ENCODE results near the gene ZNF575.
"Not testable (repeated sequence)": the region's sequence is repeated elsewhere in the genome, so short reads cannot be mapped to it uniquely, and the experiment has no call there.

Gene ZNF575

DNA sequence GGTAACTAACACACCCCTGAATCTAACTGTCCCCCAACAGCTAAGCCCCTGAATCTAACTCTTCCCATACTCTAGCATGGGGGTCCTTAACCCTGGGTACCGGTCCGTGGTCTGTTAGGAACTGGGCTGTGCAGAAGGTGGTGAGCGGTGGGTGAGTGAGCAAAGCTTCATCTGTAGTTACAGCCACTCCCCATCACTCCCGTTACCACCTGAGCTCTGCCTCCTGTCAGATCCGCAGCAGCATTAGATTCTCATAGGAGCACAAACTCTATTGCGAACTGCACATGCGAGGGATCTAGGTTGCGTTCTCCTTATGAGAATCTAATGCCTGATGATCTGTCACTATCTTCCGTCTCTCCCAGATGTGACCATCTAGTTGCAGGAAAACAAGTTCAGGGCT, 22.3 kb upstream of the ZNF575 start:
- no peak for DNase-seq (ENCODE audit: low read depth in 2 of 2)

DNA sequence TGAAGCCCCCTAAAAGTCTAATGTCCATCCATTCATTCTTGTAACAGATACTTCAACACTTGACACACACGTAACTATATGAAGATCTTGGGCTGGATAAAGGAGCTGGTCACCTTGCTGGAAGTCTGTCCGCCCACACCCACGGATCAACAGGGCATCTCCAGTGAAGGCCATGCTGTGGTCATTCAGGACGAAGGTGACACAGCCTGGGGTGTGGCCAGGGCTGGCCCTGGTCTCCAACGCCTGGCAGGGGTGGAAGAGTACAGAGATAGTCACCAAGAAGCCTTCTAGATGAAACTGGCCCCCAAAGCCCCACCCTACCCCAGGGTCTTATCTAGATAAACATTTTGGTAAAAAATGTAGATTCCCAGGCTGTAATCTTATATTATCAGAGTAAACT, 21.7 kb upstream of the ZNF575 start:
- no peak for DNase-seq (ENCODE audit: low read depth in 2 of 2)

DNA sequence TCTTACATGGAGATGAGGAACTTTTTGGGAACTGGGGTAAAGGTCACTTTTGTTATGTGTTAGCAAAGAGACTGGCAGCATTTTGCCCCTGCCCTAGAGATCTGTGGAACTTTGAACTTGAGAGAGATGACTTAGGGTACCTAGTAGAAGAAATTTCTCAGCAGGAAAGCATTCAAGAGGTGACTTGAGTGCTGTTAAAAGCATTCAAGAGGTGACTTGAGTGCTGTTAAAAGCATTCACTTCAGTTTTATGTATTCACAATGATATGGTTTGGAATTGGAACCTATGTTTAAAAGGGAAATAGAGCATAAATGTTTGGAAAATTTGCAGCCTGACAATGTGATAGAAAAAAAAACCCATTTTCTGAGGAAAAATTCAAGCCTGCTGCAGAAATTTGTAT, 20.6 kb upstream of the ZNF575 start:
- not testable (repeated sequence) for DNase-seq (ENCODE audit: low read depth in 2 of 2)

DNA sequence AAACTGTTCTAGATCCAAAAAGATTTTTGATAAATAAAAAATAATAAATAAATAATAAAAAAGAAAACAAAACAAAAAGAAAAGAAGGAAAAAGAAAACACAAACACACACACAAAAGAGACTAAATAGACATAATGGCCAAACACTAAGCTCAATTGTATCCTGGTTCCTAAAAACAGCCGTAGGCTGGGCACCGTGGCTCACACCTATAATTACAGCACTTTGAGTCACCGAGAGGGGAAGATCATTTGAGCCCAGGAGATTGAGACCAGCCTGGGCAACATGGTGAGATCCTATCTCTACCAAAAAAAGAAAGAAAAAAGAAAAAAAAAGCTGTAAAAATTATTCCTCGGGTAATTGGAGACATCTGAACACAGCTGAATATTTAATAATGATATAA, 14.9 kb upstream of the ZNF575 start:
- no peak for DNase-seq (ENCODE audit: low read depth in 2 of 2)

DNA sequence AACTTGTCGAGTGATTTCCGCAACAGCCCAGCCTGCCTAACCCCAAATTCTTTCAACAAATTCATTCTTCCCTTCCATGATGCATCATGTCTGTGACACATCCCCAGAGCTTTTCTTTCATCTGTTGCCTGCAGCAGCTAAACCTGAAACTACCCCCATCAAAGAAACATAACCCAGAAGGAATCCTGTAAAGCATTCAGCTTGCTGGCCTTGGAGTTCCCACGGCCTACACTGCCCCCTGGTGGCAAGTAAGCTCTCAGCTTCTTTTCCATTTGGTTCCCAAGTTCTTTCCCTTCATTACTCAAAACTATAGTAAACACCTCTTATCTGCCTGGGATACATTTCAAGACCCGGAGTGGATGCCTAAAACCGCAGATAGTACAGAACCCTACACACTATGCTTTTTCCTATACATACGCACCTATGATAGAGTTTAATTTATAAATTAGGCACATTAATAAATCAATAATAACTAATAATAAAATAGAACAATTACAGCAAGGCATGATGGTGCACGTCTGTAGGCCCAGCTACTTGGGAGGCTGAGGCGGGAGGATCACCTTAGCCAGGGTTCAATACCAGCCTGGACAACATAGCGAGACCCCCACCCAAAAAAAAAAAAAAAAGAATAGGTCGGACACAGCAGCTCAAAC, 13.4 kb upstream of the ZNF575 start:
- peak; percentile 59 to 80 for DNase-seq (ENCODE audit: low read depth in 2 of 2)

DNA sequence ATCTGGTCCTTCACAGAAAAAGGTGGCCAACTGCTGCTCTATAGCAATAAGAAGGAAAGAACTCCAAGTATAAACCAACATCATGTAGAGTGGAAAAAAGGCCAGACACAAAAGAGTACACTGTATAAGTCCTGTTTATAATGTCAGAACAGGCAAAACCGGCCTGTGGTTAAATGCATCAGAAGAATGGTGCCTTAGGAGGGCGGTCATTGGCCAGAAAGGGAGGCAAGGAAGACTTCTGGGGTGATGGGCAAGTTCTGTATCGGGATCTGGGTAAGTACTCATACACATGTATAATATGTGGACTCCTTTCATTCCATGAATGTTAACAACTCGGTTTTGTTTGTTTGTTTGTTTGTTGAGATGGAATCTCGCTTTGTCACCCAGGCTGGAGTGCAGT, 10.1 kb upstream of the ZNF575 start:
- DNase-seq (ENCODE audit: low read depth in 2 of 2): no peak

DNA sequence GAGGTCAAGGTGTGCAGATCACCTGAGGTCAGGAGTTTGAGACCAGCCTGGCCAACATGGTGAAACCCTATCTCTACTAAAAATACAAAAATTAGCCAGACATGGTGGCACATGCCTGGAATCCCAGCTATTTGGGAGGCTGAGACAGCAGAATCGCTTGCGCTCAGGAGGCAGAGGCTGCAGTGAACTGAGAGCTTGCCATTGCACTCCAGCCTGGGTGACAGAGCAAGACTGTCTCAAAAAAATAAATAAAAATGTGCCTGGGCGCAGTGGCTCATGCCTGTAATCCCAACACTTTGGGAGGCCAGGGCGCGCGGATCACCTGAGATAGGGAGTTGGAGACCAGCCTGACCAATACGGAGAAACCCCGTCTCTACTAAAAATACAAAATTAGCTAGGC, 9.3 kb upstream of the ZNF575 start:
- DNase-seq (ENCODE audit: low read depth in 2 of 2): not testable (repeated sequence)

DNA sequence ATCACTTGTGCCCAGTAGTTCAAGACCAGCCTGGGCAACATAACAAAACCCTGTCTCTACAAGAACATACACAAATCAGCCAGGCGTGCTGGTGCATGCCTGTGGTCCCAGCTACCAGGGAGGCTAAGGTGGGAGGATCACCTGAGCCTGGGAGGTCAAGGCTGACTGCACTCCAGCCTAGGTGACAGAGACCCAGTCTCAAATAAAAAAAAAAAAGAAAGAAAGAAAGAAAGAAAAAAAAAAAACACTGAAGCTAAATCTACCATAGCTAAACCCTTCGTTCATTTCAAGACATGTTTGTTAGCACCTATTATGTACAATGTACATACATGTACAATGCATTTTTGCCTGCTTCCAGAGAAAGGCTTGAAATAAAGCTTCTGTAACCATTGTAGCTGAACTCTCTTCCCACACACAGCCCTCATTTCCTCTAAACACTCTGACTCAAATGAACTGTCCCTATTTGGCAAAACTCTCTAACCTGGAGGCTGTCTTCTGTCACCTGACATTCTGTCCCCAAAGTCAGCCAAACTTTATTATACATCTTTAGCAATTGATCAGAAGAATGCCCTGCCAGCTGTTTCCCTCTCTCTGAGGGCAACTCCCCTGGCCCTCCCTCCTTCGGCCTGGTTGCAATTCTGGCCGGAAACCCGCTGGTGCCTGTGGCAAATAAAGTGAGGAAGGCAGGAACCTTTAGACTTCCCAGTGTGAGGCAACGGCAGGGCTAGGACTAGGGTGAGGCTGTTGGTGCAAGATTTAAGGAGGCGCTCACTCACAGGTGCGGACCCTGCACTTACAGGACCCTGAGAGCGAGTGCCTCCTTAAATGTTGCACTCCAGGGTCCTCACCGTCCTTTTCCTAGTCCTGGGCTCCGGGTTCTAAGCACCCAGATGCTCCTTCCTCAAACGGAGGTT, 7.8 kb upstream of the ZNF575 start:
- no peak for DNase-seq (ENCODE audit: low read depth in 2 of 2)

DNA sequence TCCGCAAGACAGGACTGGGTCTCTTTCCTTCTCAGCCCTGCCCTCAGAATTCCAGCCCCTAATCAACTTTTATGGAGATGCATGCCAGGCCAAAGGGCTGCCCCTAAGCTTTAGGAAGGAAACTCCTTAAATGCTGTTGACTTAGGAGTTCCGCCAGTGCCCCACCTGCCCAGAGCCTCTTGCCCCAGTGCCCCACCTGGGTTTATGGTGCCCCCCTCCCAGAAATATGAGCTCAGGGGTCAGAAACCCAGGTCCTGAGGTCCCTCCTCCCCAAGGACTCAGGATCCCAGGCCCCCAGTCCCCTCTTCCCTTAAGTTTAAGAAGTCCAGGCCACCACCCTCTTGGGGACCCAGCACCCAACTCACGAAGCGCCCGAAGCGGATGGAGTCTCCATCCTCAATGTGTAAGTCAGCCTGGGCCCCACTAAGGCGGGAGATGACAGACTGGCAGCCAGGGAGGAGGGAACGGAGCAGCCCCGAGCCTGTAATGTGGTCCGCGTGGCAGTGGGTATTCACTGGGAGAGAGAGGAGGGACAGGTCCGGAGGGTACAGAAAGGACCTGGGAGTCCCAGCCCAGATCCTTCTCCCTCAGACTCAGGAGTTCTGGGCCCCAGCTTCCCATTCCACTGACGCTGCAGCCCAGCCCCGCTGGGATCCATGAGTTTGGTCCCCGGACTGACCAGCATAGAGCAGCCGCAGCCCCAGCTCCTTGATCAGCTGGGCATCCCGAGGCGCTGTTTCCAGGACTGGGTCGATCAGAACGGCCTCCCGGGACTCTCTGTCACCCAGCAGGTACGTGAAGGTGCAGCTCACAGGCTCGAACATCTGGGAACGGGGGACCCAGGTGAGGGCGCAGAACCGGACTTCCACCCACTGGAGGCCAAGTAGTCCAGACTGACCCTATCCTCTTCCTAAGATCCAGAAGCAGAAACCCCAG, 6.9 kb upstream of the ZNF575 start:
- no peak for DNase-seq (ENCODE audit: low read depth in 2 of 2)

DNA sequence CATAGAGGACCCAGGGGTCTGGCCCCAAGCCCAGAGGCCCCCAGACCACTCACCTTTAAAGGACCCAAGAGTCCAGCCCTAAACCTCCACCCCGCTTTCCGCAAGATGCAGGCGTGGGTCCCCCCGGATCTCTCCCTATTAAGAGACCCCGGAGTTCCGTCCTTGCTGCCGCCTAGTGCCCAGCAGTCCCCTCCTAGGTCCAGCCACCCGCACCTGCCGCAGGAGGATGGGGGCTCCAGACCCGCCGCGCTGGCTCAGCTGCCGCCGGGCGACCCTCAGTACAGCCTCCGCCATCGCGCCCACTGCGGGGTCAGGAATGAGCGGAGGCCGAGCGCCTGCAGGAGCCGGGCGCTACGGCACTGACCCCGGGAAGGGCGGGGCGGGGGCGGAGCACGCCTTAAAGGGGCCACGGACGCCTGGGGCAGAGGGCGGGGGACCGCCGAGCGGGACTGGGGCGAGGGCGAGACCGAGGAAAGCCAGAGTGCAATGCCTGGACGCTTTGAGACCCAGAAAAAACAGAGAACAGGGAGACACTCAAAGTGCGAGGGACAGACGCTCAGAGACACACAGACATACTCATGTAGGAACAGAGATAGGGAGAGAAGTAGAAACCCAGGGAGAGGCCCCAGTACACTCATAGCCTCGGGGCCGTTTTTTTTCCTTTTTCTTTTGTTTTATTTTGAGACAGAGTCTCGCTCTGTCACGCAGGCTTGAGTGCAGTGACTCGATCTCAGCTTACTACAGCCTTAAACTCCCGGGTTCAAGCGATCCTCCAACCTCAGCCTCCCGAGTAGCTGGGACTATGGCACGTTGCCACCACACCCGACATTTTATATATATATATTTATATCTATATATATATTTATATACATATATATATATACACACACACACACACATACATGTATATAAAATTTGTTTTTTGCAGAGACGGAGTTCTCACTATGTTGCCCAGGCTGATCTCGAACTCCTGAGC, 5.8 kb upstream of the ZNF575 start, which contains the start of gene ETHE1:
ETHE1 (minus strand) TSS at position 318 of the 976 bp plus-strand sequence; CDS start at position 294, 24 bp downstream.
- peak; percentile 59 to 76 for DNase-seq (ENCODE audit: low read depth in 2 of 2)

DNA sequence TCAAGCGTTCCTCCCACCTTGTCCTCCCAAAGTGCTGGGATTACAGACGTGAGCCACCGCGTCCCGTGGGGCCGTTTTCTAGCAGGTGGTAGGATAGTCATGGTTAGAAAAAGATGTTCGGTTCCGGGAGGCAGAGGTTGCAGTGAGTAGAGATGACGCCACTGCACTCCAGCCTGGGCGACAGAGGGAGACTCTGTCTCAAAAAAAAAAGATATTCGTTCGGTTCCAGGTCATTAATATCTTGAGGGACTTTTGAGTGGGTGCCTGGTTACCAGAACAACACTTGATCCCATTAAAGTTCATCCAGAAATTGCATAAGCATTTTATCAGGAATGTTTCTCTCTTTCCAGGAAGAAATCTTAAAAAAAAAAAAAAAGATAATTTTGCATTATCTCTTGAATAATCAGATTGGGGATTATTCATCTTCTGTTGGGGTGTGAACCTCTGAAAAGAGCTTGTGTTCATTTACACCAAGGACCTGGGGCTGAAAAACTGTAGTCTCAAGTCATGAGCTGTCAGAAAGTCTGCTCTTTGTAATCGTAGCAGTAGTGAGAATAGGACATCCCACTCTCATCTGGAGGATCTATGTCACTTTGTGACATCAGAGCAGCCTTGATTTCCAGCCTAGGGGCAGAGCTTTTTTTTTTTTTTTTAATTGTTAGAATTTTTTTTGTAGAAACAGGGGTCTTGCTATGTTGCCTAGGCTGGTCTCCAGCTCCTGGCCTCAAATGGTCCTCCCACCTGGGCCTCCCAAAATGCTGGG, 4.9 kb upstream of the ZNF575 start:
- DNase-seq (ENCODE audit: low read depth in 2 of 2): no peak

DNA sequence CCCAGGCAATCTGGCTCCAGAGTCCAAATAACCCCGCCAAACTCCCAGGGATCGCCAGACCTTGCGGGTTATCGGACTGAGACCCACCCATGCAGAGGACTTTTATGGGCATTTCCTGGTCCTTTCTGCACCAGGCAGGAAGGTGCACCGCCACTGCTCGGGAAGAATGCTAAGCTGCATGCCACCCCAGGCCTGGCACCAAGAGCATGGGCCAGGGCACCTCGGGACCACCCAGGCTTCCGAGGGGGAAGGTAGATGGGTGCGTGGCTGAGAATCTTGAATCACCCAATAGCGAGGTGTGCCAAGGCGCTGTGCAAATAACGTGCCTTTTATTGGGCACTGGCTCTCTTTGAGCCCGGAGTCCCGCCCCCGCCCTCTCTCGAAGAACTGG, 422 bp upstream of the ZNF575 start:
- no peak for DNase-seq (ENCODE audit: low read depth in 2 of 2)

DNA sequence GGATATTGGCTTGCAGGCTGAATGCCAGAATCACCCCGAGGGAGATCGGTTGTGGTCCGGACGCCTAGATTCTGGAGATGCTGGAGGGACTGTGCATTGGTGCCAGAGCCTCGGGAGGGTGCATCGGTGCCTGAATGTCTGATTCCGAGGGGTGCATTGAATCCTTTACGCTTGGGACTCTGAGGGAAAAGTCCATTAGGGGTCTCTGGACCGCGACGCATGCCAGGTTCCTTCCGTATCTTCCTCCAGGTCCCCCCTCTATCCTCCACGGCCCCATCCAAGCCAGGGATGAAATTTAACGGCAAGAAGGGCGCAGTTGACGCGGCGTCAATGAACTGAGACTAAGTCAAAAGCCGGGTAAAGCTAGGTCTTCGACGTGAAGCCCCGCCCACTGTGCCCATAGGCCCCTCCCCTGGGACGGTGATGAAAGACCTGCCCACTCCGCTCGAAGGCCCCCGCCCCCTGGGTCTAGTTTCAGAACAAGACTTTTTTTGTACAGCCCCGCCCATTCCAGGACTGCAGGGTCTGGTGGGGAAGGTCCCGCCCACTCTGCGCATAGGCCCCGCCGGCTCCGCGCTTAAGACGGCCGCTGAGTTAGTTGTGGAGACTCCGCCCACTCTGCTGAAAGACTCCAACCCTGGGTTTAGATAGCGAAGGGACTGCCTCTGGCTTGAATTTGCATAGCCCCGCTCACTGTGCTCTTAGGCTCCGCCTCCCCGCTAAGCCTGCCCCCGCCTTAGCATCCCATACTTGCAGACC, 737 bp downstream of the ZNF575 start:
- DNase-seq (ENCODE audit: low read depth in 2 of 2): peak; percentile 98

DNA sequence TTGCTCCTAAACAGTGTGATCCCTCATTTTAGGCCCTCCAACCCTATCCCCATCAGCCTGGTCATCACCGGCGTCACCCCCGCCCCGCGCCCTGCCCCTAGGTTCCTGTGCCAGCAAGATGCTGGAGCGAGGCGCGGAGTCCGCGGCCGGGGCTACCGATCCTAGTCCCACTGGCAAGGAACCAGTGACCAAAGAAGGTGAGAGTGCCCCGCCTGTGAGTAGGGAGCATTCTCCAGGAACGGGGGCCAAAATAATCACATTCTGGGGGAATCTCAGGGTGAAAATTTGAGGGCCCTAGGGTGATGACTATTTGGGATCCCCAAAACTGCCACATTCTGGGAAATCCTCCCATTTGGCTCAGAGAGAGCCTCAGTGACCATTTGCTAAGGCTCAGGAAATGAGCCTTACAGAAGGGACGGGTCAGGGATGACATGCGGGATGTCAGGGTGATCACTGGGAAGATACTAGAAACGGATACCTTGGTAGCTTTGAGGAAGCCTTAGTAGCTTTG, 1.4 kb downstream of the ZNF575 start:
- no peak for DNase-seq (ENCODE audit: low read depth in 2 of 2)

DNA sequence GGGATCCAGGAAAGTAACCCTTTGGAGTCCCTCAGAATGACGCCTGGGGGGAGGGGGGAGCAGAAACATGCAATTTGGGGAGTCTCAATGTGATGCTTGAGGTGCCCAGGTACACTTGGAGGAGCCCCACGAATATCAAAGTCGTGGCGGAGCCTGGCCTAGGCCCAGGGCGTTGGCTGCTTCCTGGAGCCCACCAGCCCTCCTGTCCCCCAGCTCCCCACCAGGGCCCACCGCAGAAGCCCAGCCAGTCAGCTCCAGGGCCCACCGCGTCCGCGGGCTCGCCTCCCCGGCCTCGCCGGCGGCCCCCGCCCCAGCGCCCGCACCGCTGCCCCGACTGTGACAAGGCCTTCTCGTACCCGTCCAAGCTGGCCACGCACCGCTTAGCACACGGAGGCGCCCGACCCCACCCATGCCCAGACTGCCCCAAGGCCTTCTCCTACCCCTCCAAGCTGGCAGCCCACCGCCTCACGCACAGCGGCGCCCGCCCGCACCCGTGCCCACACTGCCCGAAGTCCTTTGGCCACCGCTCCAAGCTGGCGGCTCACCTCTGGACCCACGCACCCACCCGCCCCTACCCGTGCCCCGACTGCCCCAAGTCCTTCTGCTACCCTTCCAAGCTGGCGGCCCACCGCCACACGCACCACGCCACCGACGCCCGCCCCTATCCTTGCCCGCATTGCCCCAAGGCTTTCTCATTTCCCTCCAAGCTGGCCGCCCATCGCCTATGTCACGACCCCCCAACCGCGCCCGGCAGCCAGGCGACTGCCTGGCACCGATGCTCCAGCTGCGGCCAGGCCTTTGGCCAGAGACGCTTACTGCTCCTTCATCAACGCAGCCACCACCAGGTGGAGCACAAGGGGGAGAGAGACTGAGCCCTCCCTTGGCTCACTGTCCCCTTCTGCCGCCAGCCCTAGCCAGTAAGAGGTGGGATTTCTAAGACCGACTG, 2.1 kb downstream of the ZNF575 start:
- DNase-seq (ENCODE audit: low read depth in 2 of 2): no peak

DNA sequence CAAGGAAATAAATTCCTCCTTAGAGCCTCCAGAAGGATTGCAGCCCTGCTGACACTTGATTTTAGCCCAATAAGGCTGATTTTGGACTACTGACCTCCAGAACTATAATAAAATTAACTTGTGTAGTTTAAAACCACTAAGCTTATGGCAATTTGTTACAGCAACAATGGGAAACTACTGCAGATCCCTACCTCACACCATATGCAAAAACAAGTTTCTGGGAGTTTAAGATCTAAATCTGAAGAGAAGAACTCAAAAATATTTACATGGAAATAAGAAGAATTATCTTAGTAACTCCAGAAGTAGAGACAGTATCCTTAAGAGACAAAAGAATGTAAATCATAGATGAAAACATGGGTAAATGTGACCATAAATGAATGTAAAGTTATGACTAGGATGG, 5.9 kb downstream of the ZNF575 start:
- no peak for DNase-seq (ENCODE audit: low read depth in 2 of 2)

DNA sequence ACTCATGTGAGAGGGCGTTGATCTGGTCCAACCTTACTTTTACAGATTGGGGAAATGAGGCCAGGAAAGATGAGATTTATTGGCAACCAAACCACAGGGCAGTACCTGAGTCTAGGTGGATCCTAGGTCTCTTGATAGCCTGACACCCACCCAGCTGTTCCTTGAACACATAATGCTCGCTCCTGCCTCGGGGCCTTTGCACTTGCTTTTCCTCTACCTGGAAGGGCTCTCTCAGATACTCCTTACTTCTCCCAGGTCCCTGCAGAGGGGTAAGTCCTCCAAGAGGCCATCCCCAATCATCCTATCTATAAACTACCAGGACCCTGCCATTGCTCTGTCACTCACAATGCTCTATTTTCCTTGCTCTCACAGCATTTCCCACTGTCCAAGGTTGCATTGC, 7.4 kb downstream of the ZNF575 start:
- no peak for DNase-seq (ENCODE audit: low read depth in 2 of 2)
